ENCODE results near the gene LRRFIP1. TPM values are rescaled to one million over a fixed set of nuclear protein-coding genes. Genes with fewer than 3 reads are reported as not detected.

The LRRFIP1 gene
- total and polyA plus RNA-seq, 8 donors = 18.4 to 55.0 (median 31.7) TPM

DNA sequence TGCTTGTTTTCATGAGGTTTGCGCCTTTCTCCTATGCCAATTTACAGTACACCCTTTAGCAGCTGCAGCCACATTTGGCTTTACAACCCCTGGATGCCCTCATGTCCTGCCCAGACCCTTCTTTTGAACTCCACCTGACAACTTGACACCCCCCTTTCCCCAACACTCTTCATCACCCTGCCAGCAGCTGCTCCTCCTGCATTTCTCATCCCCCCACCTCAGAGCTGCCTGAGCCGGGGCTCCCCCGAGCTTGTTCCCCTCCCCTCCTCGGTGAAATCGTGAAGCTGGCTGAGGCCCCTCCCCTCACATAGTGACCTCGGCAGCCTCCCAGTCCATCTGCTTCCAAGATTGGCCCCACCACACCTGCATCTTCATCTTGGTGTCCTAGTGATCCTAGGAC, 40.5 kb downstream of the LRRFIP1 start:
- WGBS, 2 donors = 85 to 89% methylated on average over 6 of the region's 6 CpGs
- intact Hi-C loops (cut with DNase I) = no loop called here
- no peaks in the 10 kb centered on the region for H3K27me3 ChIP-seq
- peaks cover 3 to 9% (median 5%) of the 10 kb centered on the region in 3 donors for H3K4me1 ChIP-seq
- no peaks in the 10 kb centered on the region for H3K36me3 ChIP-seq
- H3K27ac ChIP-seq = no peak overlapping the region
- H3K4me3 ChIP-seq = no peak overlapping the region
- ATAC-seq = no peak
- TF ChIP-seq, protein P1, sequence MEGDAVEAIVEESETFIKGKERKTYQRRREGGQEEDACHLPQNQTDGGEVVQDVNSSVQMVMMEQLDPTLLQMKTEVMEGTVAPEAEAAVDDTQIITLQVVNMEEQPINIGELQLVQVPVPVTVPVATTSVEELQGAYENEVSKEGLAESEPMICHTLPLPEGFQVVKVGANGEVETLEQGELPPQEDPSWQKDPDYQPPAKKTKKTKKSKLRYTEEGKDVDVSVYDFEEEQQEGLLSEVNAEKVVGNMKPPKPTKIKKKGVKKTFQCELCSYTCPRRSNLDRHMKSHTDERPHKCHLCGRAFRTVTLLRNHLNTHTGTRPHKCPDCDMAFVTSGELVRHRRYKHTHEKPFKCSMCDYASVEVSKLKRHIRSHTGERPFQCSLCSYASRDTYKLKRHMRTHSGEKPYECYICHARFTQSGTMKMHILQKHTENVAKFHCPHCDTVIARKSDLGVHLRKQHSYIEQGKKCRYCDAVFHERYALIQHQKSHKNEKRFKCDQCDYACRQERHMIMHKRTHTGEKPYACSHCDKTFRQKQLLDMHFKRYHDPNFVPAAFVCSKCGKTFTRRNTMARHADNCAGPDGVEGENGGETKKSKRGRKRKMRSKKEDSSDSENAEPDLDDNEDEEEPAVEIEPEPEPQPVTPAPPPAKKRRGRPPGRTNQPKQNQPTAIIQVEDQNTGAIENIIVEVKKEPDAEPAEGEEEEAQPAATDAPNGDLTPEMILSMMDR (IDR thresholded peaks at IDR 0.05) = no peak
- no peak for FAIRE-seq
- H3K9me3 ChIP-seq = no peaks in the 10 kb centered on the region
- DNase-seq = no peak

DNA sequence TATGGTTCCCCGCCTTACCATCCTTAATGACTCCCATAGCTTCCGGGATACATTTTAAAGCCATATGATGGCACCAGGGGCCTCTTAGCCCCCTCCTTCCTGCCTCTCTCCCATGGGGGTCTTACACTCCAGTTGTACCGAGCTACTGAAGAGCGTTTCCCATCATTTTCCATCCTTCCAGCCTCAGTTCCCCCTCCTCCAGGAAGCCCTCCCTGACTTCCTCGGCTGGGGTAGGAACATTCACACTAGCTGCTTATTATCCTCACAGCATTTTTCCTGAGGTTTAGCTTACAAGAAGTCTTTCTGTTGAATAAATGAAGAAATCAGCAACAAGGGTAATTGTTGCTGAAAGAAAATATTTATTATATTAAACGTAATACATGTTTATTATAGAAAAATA, 41.1 kb downstream of the LRRFIP1 start:
- Histone ChIP-seq H3K4me1 (peaks cover 0 to 4% (median 3%) of the 10 kb centered on the region in 3 donors), H3K36me3 (no peaks in the 10 kb centered on the region), H3K9me3 (no peaks in the 10 kb centered on the region), H3K27ac (no peak overlapping the region), H3K4me3 (no peak overlapping the region), H3K27me3 (no peaks in the 10 kb centered on the region)
- DNase-seq = no peak
- no peak for FAIRE-seq
- ATAC-seq = no peak
- TF ChIP-seq, protein P1 (IDR thresholded peaks at IDR 0.05) = no peak
- intact Hi-C loops (cut with DNase I) = no loop called here
- 95 to 96% methylated on average over 6 of the region's 6 CpGs for WGBS, 2 donors

DNA sequence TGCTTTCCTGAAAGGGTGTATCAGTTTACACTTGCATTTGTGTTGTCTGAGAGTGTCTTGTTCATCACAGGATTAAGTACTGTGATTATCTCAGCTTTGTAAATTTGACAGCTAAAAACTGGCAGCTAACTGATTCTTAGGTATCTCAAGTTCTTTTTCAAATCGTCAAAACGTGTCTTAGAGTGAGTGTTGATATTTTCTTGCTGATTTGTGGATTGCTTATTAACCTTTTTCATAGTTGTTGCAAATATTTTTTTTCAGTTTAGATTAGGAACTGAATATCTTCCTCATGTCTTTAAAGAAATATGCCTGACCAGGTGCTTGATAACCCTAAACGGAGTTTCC, 41.9 kb downstream of the LRRFIP1 start:
- TF ChIP-seq, protein P1 (IDR thresholded peaks at IDR 0.05) = no peak
- no peak overlapping the region for H3K4me3 ChIP-seq
- H3K9me3 ChIP-seq = no peaks in the 10 kb centered on the region
- FAIRE-seq (no peak), DNase-seq (no peak), ATAC-seq (no peak)
- peaks cover 3 to 4% (median 4%) of the 10 kb centered on the region in 3 donors for H3K4me1 ChIP-seq
- H3K27ac ChIP-seq = peak overlapping the region in 1 of 4 donors; percentile 34
- no peaks in the 10 kb centered on the region for H3K36me3 ChIP-seq
- 16 to 18% methylated on average over 3 of the region's 3 CpGs for WGBS, 2 donors
- intact Hi-C loops (cut with DNase I) = no loop called here
- no peaks in the 10 kb centered on the region for H3K27me3 ChIP-seq

DNA sequence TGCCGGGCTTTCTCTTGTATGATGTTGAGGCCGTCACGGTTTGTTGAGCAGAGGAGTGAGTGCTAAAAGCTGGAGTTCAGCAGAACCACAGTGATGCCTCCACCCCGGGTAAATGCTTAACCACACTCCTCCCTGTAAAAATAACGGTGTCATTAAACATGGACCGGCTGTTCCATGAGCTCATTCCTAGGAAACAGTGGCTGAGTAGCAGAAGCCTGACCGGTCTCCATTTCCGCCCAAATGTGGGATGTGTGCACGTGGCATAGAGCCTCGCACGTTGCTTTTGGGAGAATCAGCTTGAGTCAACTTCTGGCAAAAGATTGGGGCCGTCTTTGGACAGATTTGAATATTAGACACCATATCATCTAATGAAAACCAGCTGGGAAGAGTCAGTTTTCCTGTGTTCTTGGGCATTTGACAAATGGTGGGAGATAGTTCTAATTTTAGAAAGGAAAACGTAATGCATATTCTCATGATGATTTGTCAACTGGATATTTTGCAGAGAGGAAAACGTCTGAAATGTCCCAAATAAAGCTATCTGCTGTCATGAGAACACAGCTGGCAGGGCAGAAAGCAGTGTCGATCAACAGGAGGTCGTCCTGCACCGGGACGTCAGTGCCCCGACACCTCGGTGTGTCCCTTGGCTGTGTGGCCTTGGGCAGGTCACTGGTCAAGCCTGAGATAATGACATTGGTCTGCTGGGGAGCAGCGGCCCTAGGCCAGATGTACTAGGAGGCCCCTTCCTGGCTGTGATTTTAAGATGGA, 42.4 kb downstream of the LRRFIP1 start:
- 55 to 62% methylated on average over 21 of the region's 21 CpGs for WGBS, 2 donors

More for the DNA sequence above, 42.4 kb downstream of the LRRFIP1 start:
- Histone ChIP-seq H3K27ac (peak overlapping the region in 1 of 4 donors; percentile 34), H3K36me3 (no peaks in the 10 kb centered on the region), H3K9me3 (no peaks in the 10 kb centered on the region), H3K27me3 (no peaks in the 10 kb centered on the region), H3K4me1 (peaks cover 3 to 8% (median 4%) of the 10 kb centered on the region in 3 donors), H3K4me3 (no peak overlapping the region)
- TF ChIP-seq, protein P1 (IDR thresholded peaks at IDR 0.05) = no peak
- intact Hi-C loops (cut with DNase I) = loop anchor here in 1 of 3 donors (5.0 kb wide), 1 partner anchor 72 kb away; no protein-coding TSS in a partner anchor
- DNase-seq (peak in 2 of 6 donors; percentile 45 to 52), FAIRE-seq (peak; percentile 39), ATAC-seq (peak; percentile 63 to 85 (median 77))

Data from pancreas (tissue), 10 donors.